ENCODE measurements around the gene SPOCK1.

SPOCK1 gene

GRCh38 chr5:137190031-137190430, 309.1 kb downstream of the SPOCK1 start:
- DNase-seq = no peak
- H2BK15ac ChIP-seq (ENCODE audit: low read depth, poor library complexity, severe bottlenecking) = no peak overlapping the region
- no peak overlapping the region for H4K91ac ChIP-seq (ENCODE audit: low read length)
- H3K4me1 ChIP-seq (ENCODE audit: control insufficient read depth, insufficient read depth, low read depth, low read length) = no peaks in the 10 kb centered on the region
- no peaks in the 10 kb centered on the region for H3K36me3 ChIP-seq (ENCODE audit: control insufficient read depth in 1 of 2, insufficient read depth in 2 of 2, low read depth in 1 of 2, low read length in 2 of 2)
- no CpG with 5 or more reads among the region's 2 CpGs for WGBS
- no peak overlapping the region for H2BK12ac ChIP-seq (ENCODE audit: low read length in 2 of 2)
- H2BK120ac ChIP-seq (ENCODE audit: low read depth, low read length) = no peak overlapping the region
- H4K8ac ChIP-seq (ENCODE audit: low read length) = no peak overlapping the region
- H3K14ac ChIP-seq (ENCODE audit: low read length in 2 of 2) = no peak overlapping the region
- no peak overlapping the region for H3K4ac ChIP-seq (ENCODE audit: low read depth in 1 of 2, low read length in 2 of 2)
- no peak overlapping the region for H3K4me2 ChIP-seq (ENCODE audit: low read length, poor library complexity, severe bottlenecking)
- H3K79me1 ChIP-seq (replicated peaks; ENCODE audit: low read length, poor library complexity, severe bottlenecking) = no peaks in the 10 kb centered on the region
- no peaks in the 10 kb centered on the region for H3K27me3 ChIP-seq (ENCODE audit: control insufficient read depth in 1 of 2, insufficient read depth in 1 of 2, low read length in 2 of 2)
- H2BK5ac ChIP-seq (ENCODE audit: low read depth, low read length, poor library complexity, severe bottlenecking) = no peak overlapping the region
- H3K18ac ChIP-seq (ENCODE audit: low read depth in 1 of 2, low read length in 2 of 2) = no peak overlapping the region
- no peaks in the 10 kb centered on the region for H3K9me3 ChIP-seq (ENCODE audit: control insufficient read depth, low read length)
- peak overlapping the region; percentile 26 for H3K9ac ChIP-seq (ENCODE audit: low read length)
- no peak overlapping the region for H2AFZ ChIP-seq (ENCODE audit: low read depth, low read length)
- H3K27ac ChIP-seq (ENCODE audit: low read length, poor library complexity, severe bottlenecking) = no peak overlapping the region
- no peak overlapping the region for H3K4me3 ChIP-seq (ENCODE audit: insufficient read depth in 1 of 2, low read depth in 1 of 2, low read length in 2 of 2)
- H2AK5ac ChIP-seq (ENCODE audit: low read length, severe bottlenecking) = no peak overlapping the region
- no peak overlapping the region for H3K23ac ChIP-seq (ENCODE audit: low read length in 2 of 2)

GRCh38 chr5:137188566-137188965, 310.6 kb downstream of the SPOCK1 start:
- DNase-seq = no peak
- Histone ChIP-seq H3K4ac (ENCODE audit: low read depth in 1 of 2, low read length in 2 of 2) (no peak overlapping the region), H3K4me1 (ENCODE audit: control insufficient read depth, insufficient read depth, low read depth, low read length) (no peaks in the 10 kb centered on the region), H3K4me2 (ENCODE audit: low read length, poor library complexity, severe bottlenecking) (no peak overlapping the region), H2BK12ac (ENCODE audit: low read length in 2 of 2) (no peak overlapping the region), H3K27ac (ENCODE audit: low read length, poor library complexity, severe bottlenecking) (no peak overlapping the region), H4K8ac (ENCODE audit: low read length) (no peak overlapping the region), H2BK15ac (ENCODE audit: low read depth, poor library complexity, severe bottlenecking) (no peak overlapping the region), H2AFZ (ENCODE audit: low read depth, low read length) (no peak overlapping the region), H2BK120ac (ENCODE audit: low read depth, low read length) (no peak overlapping the region), H3K27me3 (ENCODE audit: control insufficient read depth in 1 of 2, insufficient read depth in 1 of 2, low read length in 2 of 2) (no peaks in the 10 kb centered on the region), H3K9me3 (ENCODE audit: control insufficient read depth, low read length) (no peaks in the 10 kb centered on the region), H3K9ac (ENCODE audit: low read length) (no peak overlapping the region), H3K36me3 (ENCODE audit: control insufficient read depth in 1 of 2, insufficient read depth in 2 of 2, low read depth in 1 of 2, low read length in 2 of 2) (no peaks in the 10 kb centered on the region), H3K18ac (ENCODE audit: low read depth in 1 of 2, low read length in 2 of 2) (no peak overlapping the region), H3K14ac (ENCODE audit: low read length in 2 of 2) (no peak overlapping the region), H3K79me1 (replicated peaks; ENCODE audit: low read length, poor library complexity, severe bottlenecking) (no peaks in the 10 kb centered on the region), H2AK5ac (ENCODE audit: low read length, severe bottlenecking) (no peak overlapping the region), H3K23ac (ENCODE audit: low read length in 2 of 2) (no peak overlapping the region), H2BK5ac (ENCODE audit: low read depth, low read length, poor library complexity, severe bottlenecking) (no peak overlapping the region), H4K91ac (ENCODE audit: low read length) (no peak overlapping the region), H3K4me3 (ENCODE audit: insufficient read depth in 1 of 2, low read depth in 1 of 2, low read length in 2 of 2) (no peak overlapping the region)
- WGBS = 61% methylated on average over 3 of the region's 5 CpGs

- H2BK12ac ChIP-seq (ENCODE audit: low read length in 2 of 2) = no peak overlapping the region
- DNase-seq = peak; percentile 1
- H3K14ac ChIP-seq (ENCODE audit: low read length in 2 of 2) = no peak overlapping the region
- no peak overlapping the region for H3K23ac ChIP-seq (ENCODE audit: low read length in 2 of 2)
- H3K79me1 ChIP-seq (replicated peaks; ENCODE audit: low read length, poor library complexity, severe bottlenecking) = no peaks in the 10 kb centered on the region
- H3K18ac ChIP-seq (ENCODE audit: low read depth in 1 of 2, low read length in 2 of 2) = no peak overlapping the region
- no peak overlapping the region for H4K8ac ChIP-seq (ENCODE audit: low read length)
- H3K27ac ChIP-seq (ENCODE audit: low read length, poor library complexity, severe bottlenecking) = no peak overlapping the region
- no peak overlapping the region for H2BK120ac ChIP-seq (ENCODE audit: low read depth, low read length)
- no peak overlapping the region for H3K4me2 ChIP-seq (ENCODE audit: low read length, poor library complexity, severe bottlenecking)
- no peaks in the 10 kb centered on the region for H3K27me3 ChIP-seq (ENCODE audit: control insufficient read depth in 1 of 2, insufficient read depth in 1 of 2, low read length in 2 of 2)
- no peak overlapping the region for H3K4ac ChIP-seq (ENCODE audit: low read depth in 1 of 2, low read length in 2 of 2)
- H2BK15ac ChIP-seq (ENCODE audit: low read depth, poor library complexity, severe bottlenecking) = no peak overlapping the region
- H2AK5ac ChIP-seq (ENCODE audit: low read length, severe bottlenecking) = no peak overlapping the region
- H4K91ac ChIP-seq (ENCODE audit: low read length) = no peak overlapping the region
- H3K4me1 ChIP-seq (ENCODE audit: control insufficient read depth, insufficient read depth, low read depth, low read length) = no peaks in the 10 kb centered on the region
- no peak overlapping the region for H2AFZ ChIP-seq (ENCODE audit: low read depth, low read length)
- H3K9me3 ChIP-seq (ENCODE audit: control insufficient read depth, low read length) = no peaks in the 10 kb centered on the region
- 46% methylated on average over 5 of the region's 5 CpGs for WGBS
- H3K36me3 ChIP-seq (ENCODE audit: control insufficient read depth in 1 of 2, insufficient read depth in 2 of 2, low read depth in 1 of 2, low read length in 2 of 2) = no peaks in the 10 kb centered on the region
- peak overlapping the region; percentile 56 for H3K9ac ChIP-seq (ENCODE audit: low read length)
- no peak overlapping the region for H2BK5ac ChIP-seq (ENCODE audit: low read depth, low read length, poor library complexity, severe bottlenecking)
- H3K4me3 ChIP-seq (ENCODE audit: insufficient read depth in 1 of 2, low read depth in 1 of 2, low read length in 2 of 2) = peak overlapping the region in 1 of 2 experiments; percentile 32
Observed at GRCh38 chr5:137186759-137187461, 312.2 kb downstream of the SPOCK1 start.

- H2AFZ ChIP-seq (ENCODE audit: low read depth, low read length) = no peak overlapping the region
- no peak overlapping the region for H2AK5ac ChIP-seq (ENCODE audit: low read length, severe bottlenecking)
- no peaks in the 10 kb centered on the region for H3K36me3 ChIP-seq (ENCODE audit: control insufficient read depth in 1 of 2, insufficient read depth in 2 of 2, low read depth in 1 of 2, low read length in 2 of 2)
- H4K91ac ChIP-seq (ENCODE audit: low read length) = no peak overlapping the region
- DNase-seq = no peak
- no peak overlapping the region for H3K23ac ChIP-seq (ENCODE audit: low read length in 2 of 2)
- no peak overlapping the region for H2BK5ac ChIP-seq (ENCODE audit: low read depth, low read length, poor library complexity, severe bottlenecking)
- no peaks in the 10 kb centered on the region for H3K27me3 ChIP-seq (ENCODE audit: control insufficient read depth in 1 of 2, insufficient read depth in 1 of 2, low read length in 2 of 2)
- no peak overlapping the region for H2BK12ac ChIP-seq (ENCODE audit: low read length in 2 of 2)
- no peaks in the 10 kb centered on the region for H3K9me3 ChIP-seq (ENCODE audit: control insufficient read depth, low read length)
- no peak overlapping the region for H3K14ac ChIP-seq (ENCODE audit: low read length in 2 of 2)
- WGBS = 80% methylated on average over 1 of the region's 2 CpGs
- H3K27ac ChIP-seq (ENCODE audit: low read length, poor library complexity, severe bottlenecking) = no peak overlapping the region
- H3K4ac ChIP-seq (ENCODE audit: low read depth in 1 of 2, low read length in 2 of 2) = no peak overlapping the region
- H3K4me3 ChIP-seq (ENCODE audit: insufficient read depth in 1 of 2, low read depth in 1 of 2, low read length in 2 of 2) = no peak overlapping the region
- no peak overlapping the region for H2BK120ac ChIP-seq (ENCODE audit: low read depth, low read length)
- H3K4me2 ChIP-seq (ENCODE audit: low read length, poor library complexity, severe bottlenecking) = no peak overlapping the region
- no peak overlapping the region for H2BK15ac ChIP-seq (ENCODE audit: low read depth, poor library complexity, severe bottlenecking)
- no peak overlapping the region for H3K9ac ChIP-seq (ENCODE audit: low read length)
- no peaks in the 10 kb centered on the region for H3K79me1 ChIP-seq (replicated peaks; ENCODE audit: low read length, poor library complexity, severe bottlenecking)
- no peak overlapping the region for H3K18ac ChIP-seq (ENCODE audit: low read depth in 1 of 2, low read length in 2 of 2)
- no peak overlapping the region for H4K8ac ChIP-seq (ENCODE audit: low read length)
- no peaks in the 10 kb centered on the region for H3K4me1 ChIP-seq (ENCODE audit: control insufficient read depth, insufficient read depth, low read depth, low read length)
Observed at GRCh38 chr5:137185193-137185592, 313.9 kb downstream of the SPOCK1 start.
